NCI-H345 (cell line): ENCODE results near the gene METRNL.
"Not testable (repeated sequence)": the region's sequence is repeated elsewhere in the genome, so short reads cannot be mapped to it uniquely, and the experiment has no call there.

Experiments used
- DNase-seq: peaks from one replicate; lab custom pipeline; 2025; lab: John Stamatoyannopoulos, UW

Gene METRNL

DNA sequence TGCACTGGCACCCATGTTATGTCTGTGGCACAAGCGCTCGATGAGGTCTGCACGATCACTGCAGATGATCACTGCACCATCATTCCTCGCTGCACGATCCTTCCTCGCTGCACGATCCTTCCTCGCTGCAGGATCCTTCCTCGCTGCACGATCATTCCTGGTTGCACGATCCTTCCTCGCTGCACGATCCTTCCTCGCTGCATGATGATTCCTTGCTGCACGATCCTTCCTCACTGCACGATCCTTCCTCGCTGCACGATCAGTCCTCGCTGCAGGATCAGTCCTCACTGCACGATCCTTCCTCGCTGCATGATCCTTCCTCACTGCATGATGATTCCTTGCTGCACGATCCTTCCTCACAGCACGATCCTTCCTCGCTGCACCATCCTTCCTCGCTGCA lies 29.3 kb downstream of the METRNL start:
- no peak for DNase-seq

GRCh38 chr17:83109386-83109785 lies 30.0 kb downstream of the METRNL start:
- no peak for DNase-seq

DNA sequence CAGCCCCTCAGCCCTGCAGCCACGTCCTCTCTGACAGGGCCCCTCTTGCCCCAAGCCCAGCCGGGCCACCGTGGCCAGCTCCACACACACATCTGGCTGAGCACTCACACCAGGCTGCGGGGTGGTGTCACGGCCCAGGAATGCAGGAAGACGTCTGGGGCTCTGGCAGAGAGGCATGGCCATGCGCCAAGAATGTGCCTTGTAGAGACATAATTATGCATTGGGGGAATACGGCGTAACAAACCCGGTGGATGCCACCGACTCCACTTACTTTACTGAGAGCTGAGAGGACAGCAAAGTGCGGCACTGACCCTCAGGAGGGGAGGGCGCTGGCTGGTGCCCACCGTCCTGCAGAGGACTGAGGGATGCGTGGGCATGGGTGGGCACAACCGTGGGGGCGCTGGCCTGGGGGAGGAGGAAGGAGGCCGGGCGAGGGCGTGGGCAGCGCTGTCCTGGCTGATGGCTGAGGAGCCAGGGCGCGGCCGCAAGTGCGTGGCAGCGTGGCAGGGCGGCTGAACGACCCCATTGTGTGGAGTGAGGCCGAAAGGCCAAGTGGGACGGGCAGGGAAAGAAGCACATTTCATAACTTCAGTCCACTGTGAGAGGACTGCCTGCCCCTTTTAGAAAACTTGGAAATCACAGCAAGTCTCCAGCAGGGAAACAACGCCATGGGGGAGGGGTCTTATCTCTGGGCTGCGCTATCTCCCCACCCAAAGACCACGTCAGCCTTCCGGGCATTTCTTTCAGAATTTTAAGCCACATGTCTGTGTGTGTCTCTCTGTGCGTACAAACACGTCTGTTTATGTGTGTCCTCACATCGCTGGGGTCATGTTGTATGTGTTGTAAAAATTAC lies 30.6 kb downstream of the METRNL start:
- no peak for DNase-seq

GRCh38 chr17:83110735-83111134 lies 31.3 kb downstream of the METRNL start:
- no peak for DNase-seq

DNA sequence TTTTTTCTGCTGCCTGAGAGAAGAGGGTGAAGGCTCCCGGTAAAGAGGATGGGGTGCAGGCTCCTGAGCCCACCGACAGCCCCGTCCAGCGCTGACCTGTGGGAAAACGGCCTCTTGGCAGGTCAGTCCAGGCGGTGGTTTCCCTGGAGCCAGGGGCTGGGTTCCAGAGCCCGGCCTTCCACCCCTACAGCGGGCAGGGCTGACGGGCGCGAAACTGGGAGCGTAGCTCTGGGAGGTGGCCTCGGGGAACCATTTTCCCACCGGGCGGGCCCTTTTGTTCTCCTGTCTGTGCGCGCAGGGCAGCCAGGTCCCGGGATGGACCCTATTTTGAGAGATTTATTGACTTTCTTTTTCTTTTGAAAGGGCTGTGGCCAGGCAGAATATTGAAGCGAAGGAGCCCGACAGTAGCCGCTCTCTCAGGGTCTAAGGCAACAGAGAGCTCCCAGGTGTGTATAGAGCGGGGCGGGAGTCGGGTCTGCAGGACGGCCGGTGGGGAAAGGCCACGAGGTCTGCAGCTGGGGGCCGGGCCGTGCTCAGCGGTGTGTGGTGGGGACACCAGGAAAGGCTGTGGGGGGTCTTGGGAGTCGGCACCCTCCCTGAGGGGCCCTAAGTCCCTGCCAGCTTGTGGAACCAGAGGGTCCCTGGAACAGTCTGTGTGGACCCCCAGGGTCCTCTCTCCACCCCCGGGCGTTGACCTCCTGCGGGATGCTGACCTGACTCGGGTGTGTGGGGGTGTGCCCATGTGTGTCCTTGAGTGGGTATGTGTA lies 32.3 kb downstream of the METRNL start:
- no peak for DNase-seq

GRCh38 chr17:83113381-83113780 lies 34.0 kb downstream of the METRNL start:
- DNase-seq = no peak

DNA sequence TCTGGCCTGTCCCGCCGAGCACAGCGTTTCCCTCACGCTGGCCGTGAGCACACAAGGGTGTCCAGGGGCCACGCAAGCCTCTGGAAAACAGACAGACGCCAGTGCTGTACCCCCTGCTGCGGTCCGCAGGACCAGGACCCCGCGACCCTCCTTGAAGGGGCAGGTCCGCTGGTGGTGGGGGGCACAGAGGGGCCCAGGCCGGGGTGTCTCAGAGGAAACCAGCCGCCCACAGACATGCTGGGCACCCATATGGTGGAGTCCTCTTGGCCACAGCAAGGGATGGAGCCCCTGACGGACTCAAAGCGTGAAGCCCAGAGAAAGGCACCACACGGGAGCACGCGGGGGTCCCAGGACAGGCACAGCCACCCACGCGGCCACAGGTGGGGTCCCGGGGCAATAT lies 34.4 kb downstream of the METRNL start:
- no peak for DNase-seq

- DNase-seq = no peak
These were observed 35.3 kb downstream of the METRNL start for GRCh38 chr17:83114706-83115105.

GRCh38 chr17:83115202-83115651 lies 35.8 kb downstream of the METRNL start:
- DNase-seq = no peak

DNA sequence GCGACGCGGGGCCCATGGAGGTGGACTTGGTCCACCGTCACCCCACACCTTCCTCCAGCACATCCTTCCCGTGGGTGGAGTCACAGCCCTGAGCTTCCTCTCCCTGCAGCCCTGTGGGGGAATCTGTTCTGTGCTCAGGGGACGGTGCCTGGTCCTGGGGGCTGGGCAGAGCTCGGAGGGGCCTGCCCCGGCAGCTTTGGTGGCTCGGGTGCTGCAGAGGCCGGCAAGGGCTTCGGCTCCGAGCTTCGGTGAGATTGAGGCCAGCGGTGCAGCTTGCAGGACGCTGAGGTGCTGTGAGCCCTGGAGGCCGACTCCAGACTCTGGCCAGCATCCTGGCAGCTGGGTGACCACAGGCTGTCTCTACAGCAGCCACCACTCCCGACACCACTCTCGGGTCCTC lies 36.4 kb downstream of the METRNL start:
- no peak for DNase-seq

- no peak for DNase-seq
These were observed 36.9 kb downstream of the METRNL start for GRCh38 chr17:83116311-83116771.

GRCh38 chr17:83116783-83117555 lies 37.6 kb downstream of the METRNL start:
- no peak for DNase-seq

DNA sequence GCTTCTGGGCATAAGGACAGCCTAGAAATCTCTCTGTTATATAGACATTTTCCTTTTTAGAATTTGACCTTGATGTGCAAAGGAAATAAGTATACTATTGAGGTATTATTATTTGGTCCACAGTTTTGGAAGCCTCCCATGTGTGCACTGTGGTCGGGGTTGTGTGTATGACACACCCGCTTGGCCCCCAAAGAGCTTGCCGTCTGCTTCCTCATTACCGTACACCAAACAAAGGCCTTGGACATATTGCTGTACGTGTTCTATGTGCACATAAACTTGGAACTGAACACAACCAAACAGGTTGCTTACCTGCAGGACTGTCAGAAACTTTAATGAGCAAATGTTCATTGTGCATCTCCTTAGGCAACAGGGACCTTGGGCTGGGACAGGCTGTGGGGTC lies 38.2 kb downstream of the METRNL start:
- DNase-seq = no peak

- no peak for DNase-seq
These were observed 38.8 kb downstream of the METRNL start for GRCh38 chr17:83118071-83118841.

- no peak for DNase-seq
These were observed 40.8 kb downstream of the METRNL start for GRCh38 chr17:83119987-83120864.

DNA sequence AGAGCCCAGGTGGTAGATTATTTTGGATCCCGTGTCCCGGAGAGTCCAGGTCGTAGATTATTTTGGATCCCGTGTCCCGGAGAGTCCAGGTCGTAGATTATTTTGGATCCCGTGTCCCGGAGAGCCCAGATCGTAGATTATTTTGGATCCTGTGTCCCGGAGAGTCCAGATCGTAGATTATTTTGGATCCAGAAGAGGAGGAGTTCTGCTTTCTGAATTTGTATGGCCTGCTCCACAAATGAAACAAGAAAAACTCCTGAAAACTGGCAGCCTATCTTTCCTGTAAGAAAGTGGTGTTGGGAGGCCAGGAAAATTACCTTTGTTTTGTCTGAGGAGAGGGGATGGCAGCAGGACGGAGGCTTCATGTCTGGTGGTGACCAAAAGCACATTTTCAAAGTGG lies 42.1 kb downstream of the METRNL start:
- not testable (repeated sequence) for DNase-seq

- DNase-seq = no peak
These were observed 42.8 kb downstream of the METRNL start for GRCh38 chr17:83121921-83122820.

GRCh38 chr17:83122834-83123233 lies 43.4 kb downstream of the METRNL start:
- DNase-seq = no peak
